PC-9 (cell line): ENCODE results near the gene PLA2G3.

Experiments
- CTCF ChIP-seq: fragments of 200-600 bp; sonication (generic); conservative IDR thresholded peaks from 2 replicates; pipeline ENCODE4 v1.6.1; 2017; ENCODE audit warnings: mixed run types, antibody characterized with exemption, mild to moderate bottlenecking, moderate library complexity
- EZH2 ChIP-seq: fragments of 200-600 bp; sonication (generic); IDR thresholded peaks from 2 replicates; pipeline ENCODE4 v1.8.0; 2017; ENCODE audit warnings: antibody characterized with exemption, low read depth

GRCh38 chr22:31124290-31124689 is 16.0 kb downstream of the PLA2G3 start:
- TF ChIP-seq CTCF (no peak), EZH2 (no peak)
